HG03280 (cell line): Measurements from ENCODE around the gene CPT1A.

Source experiments
- ATAC-seq: cut with Tn5 transposase; IDR thresholded peaks from one replicate; pipeline ENCODE4 v1.9.1; 2021; ENCODE audit warnings: mild to moderate bottlenecking, moderate library complexity; ENCODE audit not compliant: unreplicated experiment

CPT1A gene

DNA sequence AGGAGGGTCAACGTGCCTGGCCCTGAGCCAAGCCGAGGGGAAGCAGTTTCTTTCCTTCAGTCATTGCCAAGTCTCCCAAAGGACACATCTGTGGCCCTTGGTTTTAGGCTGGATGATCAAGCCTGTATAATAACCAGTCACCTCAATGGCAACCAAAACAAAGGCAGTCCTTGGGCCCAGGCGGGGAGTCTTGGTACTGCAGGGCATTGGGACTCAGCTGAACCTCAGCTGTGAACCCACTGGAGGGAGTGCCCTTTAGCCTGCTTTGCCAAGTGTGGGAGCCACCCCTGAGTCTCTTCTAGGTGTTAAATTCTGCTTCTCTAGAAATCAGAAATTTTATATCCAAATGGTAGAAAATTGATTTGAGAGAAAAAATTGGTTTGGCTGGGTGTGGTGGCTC, 36.9 kb downstream of the CPT1A start:
- no peak for ATAC-seq

DNA sequence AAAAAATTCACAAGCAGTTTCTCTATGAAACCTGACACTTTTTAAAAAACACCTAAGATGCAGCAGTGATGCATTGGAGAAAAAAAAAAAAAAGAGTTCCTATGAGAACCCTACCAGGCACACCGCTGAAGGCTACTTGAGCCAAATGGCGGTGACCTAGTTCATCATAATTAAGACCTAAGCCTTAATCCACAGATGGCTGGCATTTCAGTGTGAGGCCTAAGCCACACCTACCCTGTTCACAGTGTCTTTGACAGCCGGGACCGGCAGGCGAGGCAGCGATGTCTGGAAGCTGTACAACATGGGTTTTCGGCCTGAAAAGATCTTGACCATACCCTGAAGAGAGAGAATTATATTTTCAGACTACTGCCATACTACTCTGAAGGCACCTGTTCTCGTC, 38.0 kb downstream of the CPT1A start:
- no peak for ATAC-seq

DNA sequence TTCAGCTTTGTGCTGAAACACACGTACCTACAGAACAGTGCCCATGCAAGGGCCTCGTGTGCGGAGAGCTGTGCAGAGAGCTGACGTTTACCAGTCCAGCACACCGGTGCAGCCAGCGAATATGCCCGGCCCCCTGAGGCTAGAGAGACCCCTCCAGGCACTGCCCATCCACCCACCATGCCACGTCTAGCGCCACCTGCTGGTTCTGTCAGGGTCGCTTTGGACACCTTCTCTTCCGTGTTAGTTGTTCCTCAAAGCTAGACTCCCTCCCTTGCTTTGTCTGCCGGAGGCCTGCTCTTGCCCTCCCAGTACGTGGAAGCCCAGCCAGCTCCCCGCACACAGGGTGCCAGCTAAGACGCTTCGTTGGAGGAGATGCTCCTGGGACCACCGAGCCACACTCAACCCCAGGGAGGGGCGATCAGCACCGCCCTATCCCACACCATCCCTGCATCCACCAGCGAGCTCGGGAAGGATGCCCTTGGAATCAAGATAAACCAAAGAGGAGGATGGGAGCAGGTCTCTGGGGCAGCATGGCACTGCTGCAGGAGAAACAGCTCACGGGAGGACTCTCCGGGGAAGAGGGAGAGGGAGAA, 43.4 kb downstream of the CPT1A start:
- ATAC-seq: no peak

DNA sequence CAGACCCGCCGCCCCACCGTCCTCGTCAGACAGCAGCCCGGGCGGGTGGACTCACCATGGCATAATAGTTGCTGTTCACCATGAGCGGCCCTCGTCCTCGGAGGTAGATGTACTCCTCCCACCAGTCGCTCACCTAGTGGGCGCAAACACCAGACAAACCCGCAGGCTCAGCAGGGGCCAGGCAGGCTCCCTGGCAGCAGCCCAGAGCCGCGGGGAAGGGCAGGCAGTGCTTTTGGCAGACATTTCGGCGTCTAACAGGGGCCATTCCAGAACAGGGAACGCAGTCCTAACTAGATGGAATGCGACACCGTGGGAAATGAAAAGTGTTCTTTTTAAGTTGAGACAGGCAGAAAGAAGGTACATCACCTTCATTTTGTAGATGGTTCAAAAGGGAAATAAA, 44.9 kb downstream of the CPT1A start:
- no peak for ATAC-seq

DNA sequence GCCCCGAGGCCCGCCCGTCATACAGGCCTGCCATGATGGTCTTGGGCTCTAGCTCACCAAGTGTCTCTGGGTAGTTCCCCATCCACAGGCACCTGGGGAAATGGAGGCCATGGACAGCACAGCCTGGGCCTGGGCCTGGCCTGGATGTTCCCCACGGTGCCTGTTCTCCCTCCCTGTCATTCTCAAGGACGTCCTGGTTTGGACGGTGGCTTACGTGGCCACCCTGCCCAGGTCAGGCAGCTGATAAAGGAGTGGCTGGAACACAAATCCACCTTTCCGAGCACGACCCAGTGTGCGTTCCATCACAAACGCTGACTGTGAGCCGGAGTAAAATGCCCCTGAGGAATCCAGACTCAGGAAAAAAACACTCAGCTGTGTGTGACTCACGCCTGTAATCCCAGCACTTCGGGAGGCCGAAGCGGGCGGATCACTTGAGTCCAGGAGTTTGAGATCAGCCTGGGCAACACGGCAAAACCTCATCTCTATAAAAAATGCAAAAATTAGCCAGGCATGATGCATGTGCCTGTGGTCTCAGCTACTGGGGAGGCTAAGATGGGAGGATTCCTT, 49.2 kb downstream of the CPT1A start:
- no peak for ATAC-seq

DNA sequence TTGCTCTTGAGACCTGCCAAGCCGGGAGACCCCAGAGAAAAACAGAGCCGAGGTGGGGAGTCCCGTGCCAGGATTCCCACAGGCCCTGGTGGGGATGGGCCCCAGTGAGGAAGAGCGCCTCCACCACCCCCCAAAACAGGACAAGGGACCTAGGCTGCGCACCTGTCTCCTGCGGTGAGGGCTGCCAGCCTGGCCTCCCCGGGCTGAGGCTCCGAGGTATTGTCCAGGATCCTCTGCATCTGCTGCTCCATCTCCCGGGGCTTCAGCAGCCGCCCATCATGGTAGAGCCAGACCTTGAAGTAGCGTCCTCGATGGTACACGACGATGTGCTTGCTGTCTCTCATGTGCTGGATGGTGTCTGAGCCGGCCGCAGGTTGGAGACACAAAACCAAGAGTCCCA, 57.1 kb downstream of the CPT1A start:
- no peak for ATAC-seq

DNA sequence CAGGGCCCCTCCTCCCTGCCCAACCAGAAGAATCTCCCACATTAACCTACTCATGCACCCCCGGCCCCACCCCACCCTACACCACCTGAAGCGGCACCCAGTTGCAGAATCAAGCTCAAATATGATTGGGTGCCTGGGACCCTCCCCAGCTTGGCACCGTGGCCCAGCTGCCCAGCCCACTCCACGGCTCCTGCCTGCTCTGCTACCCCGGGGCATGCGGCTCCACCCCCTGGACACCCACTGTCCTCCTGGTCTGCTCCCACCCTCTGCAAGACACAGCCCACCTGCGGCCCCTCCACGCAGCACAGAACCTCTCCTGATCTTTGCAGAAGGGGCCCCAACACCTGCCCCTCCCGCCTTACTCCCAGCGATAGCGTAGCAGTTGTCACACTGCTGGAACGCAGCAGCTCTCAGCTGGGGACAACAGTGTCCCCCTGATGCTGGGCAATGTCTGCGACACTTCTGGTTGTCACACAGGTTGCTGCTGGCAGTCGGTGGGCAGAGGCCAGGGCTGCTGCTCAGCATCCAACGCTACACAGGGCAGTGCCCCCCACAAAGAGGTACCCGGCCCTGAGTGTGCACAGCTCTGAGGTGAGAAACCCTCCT, 58.4 kb downstream of the CPT1A start:
- no peak for ATAC-seq

DNA sequence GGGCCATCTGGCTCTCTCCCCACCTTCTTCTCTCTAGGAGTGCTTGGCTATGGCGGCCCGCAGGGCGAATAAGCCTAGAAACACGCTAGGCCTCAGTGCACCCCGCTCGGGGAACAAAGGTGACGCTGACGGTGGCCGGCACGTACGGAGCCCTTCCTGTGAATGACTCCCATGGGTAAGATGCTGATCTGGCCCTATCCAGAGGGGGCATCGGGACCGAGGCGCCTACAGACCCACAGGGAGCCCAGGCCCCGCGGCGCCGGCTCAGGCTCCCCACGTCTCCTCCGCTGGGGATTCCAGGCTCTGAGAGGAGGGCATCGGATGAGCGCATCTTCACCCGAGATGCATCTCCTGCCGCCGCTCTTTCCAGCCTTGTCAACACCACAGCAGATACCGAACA, 59.0 kb downstream of the CPT1A start:
- ATAC-seq: no peak

DNA sequence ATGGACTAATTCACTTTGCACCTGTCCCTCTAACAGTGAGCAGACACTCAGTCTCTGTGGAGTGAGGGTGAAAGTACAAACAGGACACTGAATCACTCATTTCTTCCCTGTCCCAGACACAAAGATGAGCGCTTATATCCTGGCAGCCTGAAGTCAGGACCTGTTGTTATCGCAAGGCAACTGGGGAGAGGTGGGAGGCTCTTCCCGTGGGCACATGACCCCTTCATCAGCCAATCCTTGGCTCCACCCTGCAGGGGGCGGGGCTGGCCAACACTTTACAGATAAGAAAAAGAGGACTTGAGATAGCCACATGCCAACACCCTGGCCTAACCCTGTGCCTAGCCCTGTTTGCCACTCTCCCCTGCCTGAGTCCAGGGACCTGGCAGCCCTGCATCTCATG, 60.9 kb downstream of the CPT1A start:
- ATAC-seq: no peak

DNA sequence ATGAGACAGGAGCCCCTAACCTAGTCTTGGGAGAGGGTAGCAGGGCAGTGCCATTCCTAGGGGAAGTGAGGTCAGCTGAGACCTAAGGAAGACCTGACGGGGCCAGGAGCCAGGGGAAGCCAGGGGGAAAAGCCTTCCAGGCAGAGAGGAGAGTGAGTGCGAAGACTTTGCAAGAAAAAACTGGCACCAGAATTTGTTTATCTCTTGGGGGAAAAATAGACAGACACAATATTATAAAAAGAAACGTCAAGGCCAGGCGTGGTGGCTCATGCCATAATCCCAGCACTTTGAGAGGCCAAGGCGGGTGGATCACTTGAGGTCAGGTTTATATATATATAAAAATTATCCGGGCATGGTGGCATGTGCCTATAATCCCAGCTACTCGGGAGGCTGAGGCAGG, 63.5 kb downstream of the CPT1A start:
- no peak for ATAC-seq

DNA sequence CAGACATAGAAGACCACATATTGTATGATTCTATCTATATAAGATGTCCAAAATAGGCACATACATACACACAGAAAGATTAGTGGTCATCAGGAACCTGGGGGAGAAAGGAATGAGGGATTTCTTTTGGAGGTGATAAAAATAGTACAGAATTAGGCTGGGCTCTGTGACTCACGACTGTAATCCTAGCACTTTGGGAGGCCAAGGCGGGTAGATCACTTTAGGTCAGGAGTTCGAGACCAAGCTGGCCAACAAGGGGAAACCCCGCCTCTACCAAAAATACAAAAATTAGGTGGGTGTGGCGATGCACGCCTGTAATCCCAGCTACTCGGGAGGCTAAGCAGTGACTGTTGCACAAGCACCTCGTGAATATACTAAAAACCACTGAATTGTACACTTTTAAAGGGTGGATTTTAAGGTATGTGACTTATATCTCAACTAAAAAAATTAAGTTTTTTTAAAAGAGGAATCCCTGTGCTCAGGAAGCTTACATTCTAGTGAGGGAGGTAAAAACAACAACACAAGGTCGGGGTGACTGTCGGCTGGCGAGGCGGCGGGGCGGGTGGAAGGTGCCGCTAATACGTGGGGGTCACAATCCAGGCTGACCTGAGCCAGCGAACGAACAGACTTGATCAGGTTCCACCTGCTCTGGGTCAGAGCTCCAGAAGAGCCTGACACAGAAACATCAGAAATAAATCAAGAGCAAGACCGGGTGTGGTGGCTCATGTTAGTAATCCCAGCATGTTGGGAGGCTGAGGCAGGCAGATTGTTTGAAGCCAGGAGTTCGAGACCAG, 65.1 kb downstream of the CPT1A start:
- ATAC-seq: no peak

DNA sequence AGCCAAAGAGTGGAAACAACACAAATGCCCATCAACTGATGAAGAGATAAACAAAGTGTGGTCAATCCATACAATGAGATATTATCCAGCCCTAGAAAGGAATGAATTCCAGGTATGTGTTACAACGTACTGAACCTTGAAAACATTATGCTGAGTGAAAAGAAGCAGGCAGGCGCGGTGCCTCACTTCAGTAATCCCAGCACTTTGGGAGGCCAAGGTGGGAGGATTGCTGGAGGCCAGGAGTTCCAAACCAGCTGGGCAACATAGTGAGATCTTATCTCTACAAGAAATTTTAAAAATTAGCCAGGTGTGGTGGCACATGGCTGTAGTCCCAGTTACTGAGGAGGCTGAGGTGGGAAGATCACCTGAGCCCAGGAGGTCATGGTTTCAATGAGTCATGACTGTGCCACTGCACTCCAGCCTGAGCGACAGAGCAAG, 65.7 kb downstream of the CPT1A start:
- no peak for ATAC-seq

DNA sequence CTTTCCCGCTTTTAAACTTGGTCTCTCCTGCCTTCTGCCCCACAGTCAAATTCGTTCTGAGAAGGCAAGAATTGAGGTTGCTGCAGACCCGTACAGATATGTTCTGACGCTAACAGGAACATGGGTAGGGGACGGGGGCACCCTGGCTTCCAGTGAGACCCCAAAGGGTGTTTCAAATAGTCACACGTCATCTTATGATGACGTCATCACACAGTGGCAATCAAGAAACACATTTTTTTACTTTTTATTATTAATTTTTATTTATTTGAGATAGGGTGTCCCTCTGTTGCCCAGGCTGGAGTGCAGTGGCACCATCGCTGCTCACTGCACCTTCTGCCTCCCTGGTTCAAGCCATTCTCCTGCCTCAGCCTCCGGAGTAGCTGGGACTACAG, 67.5 kb downstream of the CPT1A start:
- ATAC-seq: no peak

DNA sequence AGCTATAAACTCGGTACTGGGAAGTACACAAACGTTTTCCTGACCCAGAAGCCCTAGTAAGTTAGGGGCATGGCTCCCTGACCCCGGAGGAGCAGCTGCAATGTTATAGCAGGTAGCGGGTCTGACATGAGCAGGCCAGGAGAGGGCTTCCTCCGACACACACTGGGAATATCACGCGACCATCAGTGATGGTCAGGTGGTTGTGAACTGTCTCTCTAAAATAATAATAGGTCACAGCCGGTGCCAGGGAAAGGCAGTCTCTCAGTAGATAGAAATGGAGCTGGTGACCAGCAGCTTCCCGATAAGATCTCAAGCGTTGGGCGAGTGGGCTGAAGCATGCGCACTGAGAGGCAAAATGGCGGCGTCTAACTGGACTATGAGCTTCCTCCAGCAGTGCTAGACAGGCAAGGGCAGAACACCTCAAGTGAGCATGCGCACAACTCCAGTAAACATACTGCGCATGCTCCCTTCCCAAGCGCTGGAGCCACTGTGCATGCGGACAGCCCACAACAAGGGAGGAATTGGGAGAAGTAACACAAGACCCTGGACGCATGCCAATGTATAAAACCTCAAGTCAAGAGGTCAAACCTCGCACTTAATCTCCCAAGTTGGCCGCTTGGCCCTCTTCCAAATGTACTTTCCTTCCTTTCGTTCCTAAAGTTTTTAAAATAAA, 68.1 kb downstream of the CPT1A start:
- no peak for ATAC-seq

DNA sequence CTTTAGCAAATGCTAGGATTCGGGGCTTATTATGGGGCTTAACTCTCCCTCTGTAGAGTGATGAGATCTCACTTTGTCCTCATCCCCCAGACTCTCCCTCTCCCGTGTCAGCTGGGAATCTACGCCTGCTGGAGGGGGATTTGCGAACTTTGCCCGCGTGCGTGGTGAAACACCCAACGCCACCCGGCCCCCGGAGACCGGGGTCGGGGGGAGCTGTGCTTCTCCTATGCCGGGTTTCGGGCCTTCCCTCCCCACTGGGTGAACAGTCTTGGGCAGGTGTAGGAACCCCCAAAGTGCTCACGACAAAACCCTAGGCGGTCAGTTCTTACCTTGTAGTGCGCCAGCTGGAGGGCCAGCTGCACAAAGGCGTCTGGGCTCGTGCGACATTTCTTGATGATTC, 68.8 kb downstream of the CPT1A start:
- no peak for ATAC-seq

DNA sequence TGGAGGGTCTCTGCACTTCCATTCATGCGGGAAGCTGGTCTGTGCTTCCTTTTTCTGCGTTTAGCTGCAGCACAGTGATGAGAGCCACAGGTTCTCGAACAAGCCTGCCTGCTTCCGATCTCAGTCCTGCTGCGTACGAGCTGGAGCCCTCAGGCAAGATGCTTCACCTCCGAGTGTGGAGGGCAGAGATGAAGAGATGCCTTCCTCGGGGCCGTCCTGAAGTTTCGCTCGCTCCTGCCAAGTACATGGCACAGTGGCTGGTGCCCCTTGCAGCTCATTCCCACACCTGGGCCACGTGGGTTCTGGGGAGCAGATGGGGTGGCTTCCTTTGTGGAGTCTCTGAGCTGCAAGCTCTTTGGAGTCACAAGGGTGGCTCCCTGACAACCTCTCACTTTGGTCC, 70.9 kb downstream of the CPT1A start:
- ATAC-seq: no peak

DNA sequence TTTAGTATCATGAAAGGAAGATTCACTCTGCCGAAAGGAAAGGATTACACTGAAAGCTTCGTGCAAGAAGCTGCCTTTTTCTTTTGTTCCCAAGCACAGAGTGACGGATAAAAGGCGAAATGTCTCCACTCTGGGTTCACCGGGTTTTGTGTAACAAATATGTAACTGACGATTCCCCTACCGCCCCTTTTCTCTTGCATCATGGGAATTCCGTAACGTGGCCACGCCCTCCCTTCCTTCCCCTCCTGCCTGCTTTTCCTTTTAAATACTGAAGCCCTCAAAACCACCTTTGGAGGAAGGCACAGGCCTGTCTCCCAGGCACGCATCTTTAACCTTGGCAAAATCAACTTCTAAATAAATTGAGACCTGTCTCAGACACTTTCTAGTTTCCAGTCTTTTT, 74.0 kb downstream of the CPT1A start:
- no peak for ATAC-seq

DNA sequence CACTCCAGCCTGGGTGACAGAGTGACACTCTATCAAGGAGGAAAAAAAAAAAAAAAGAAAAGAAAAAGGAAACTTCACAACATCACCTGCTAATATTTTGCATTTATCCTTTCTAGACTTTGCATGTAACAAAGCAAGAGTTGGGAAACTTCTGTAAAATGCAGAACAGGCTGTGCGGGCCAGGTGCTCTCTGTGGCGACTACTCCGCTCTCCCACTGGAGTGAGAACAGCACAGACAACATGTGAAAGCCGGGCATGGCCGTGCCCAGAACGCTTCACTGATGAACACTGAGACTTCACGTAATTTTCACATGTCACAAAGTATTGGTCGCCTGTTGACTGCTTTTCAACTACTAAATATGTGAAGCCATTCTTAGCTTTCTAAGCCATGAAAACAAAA, 74.9 kb downstream of the CPT1A start:
- no peak for ATAC-seq

DNA sequence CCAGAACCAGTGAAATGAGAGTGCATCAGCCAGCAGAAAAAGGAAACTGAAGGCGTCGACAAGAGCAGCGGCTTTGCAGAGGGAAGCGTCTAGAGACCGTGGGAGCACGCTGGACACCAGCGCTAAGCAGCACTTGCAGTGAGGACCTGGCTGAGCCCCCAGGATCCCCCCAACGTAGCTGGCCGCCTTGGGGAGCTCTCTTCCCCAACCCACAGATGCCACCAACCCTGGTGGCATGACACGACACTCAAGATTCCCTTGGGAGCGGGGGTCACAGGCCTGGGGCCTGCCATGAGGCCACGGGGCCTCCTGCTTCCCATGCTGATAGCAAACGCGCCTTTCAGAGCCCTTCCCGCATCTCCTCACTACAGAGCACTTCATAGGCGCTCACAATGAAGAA, 77.0 kb downstream of the CPT1A start:
- ATAC-seq: no peak

DNA sequence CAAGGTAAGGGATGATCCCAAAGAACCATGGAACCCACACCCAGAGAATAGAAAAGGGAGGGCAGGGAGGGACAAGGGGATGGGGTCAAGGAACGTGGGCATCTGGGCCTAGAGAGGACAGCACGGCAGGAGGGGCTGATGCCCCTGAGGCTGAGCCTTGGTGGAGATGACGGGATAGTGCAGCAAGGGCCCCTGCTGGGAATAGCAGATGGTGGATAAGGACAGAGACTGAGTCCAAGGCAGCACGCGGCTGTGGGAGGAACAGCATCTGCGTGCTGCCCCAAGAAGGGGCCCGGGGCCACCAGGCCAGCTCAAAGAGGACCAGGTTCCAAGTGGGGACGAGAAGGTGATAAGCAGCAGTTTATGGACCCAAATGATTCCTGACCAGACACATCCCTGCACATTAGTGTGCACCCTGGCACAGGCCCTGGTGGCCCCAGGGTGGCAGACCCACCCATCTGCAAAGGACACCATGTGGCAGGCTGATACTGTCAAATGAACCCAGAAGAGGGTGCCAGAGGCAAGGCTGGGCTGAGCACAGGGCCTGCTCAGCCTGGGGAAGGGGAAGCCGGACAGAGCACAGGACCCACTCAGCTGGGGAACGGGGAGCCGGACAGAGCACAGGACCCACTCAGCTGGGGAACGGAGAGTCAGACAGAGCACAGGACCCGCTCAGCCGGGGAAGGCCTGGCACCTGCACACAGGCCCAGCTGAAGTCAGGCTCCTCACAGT, 77.6 kb downstream of the CPT1A start:
- no peak for ATAC-seq

DNA sequence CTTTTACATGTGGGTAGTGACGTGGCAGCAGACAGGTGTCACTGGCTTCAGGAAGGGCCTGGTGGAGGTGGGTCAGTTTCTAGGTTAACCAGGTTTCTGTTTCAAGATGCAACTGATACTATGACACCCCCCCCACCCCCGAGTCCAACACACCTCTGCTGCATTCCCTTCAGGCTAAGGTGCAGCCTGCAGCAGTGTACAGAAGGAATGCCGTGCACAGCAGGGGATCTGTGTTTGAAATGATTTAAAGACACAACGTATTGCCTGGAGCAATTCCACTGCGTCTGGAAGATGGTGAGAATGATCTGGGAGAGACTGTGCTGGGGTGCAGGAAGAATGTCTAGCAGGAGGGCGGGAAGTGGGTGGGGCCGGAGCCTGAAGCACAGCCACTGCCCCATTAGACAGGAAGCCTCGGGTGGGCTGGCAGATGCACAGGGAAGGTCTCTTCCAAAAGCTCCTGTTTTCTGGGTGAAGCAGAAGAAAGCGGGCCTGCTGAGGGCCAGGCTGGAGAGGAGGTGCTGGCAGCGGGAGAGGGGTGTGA, 78.5 kb downstream of the CPT1A start:
- no peak for ATAC-seq
